AG04450 (cell line): ENCODE results near the gene HSD17B13. TPM values are rescaled to one million over a fixed set of nuclear protein-coding genes. Genes with fewer than 3 reads are reported as not detected.
A peak's percentile ranks its signal among the peaks of the same experiment; 100 is the strongest.
"Not testable (repeated sequence)": the region's sequence is repeated elsewhere in the genome, so short reads cannot be mapped to it uniquely, and the experiment has no call there.

Source experiments
- CTCF ChIA-PET: fragments of 300-600, 350-600 bp; formaldehyde crosslinking; extraction: SDS; loops from one replicate; lab custom pipeline; 2022; ENCODE audit warnings: antibody characterized with exemption, inconsistent platforms; lab: Charles Lee
- POLR2A ChIA-PET: fragments of 350-600 bp; formaldehyde crosslinking; extraction: SDS; loops from one replicate; lab custom pipeline; 2021; ENCODE audit warnings: antibody characterized with exemption, inconsistent platforms; lab: Yijun Ruan, JAX
- DNase-seq: peaks from one replicate; pipeline ENCODE4 v3.0.0-alpha.2; 2011; ENCODE audit warnings: low read depth, low spot score
- H3K27ac ChIP-seq: one replicate; pipeline ENCODE4 v1.5.1; 2012; ENCODE audit warnings: low read depth, low read length, control low read depth
- H3K27me3 ChIP-seq: one replicate; pipeline ENCODE4 v1.6.0; 2012; ENCODE audit warnings: low read length; ENCODE audit not compliant: control insufficient read depth, insufficient read depth
- H3K4me3 ChIP-seq: 2 replicates; pipeline ENCODE4 v1.5.1; 2011; ENCODE audit warnings: mild to moderate bottlenecking, low read depth, low read length, control low read depth
- H3K9me3 ChIP-seq: 2 replicates; pipeline ENCODE4 v1.5.1; 2012; ENCODE audit warnings: low read length; ENCODE audit not compliant: control insufficient read depth, insufficient read depth
- polyA plus RNA-seq: library from polyadenylated mRNA; depleted of rRNA; stranded (reverse); fragments of >200 nt; gene quantifications from 2 replicates; pipeline ENCODE4 v1.2.3, GENCODE V29; 2011
- TF ChIP-seq, protein P1 (sequence below): IDR thresholded peaks from 2 replicates; pipeline ENCODE4 v1.5.1; 2011; ENCODE audit warnings: low read depth, low read length, control low read depth, inconsistent platforms

HSD17B13 gene
- polyA plus RNA-seq, 1 experiment = 0.09 TPM

DNA sequence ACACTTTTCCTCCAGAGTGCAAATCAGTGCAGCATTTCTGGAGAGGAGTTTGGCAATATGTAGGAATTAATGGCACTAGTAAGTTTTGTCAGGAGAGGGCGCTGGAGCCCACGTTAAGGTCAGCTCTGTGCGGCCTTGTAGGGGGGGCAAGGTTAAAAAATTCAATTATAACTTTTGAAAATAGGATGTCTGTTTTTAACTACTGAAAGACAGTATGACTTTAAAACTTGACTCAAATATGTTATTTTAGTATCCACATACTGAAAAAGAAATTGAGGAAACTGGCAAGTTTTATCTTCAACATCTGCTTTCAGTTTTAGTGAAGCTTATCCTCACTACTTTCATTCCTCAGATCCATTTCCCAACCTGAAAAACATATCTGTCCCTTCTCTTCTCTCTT lies 30.9 kb upstream of the HSD17B13 start:
- CTCF ChIA-PET = interaction anchor here (0.5 to 1.7 kb wide), 19 partner anchors 9 to 496 kb away, joined by 3 to 30 read pairs (median 4); partner anchors contain the start of gene HSD17B11
- Histone ChIP-seq H3K27ac (peak overlapping the region; percentile 11), H3K4me3 (no peak overlapping the region), H3K9me3 (no peaks in the 10 kb centered on the region), H3K27me3 (no peaks in the 10 kb centered on the region)
- TF ChIP-seq, protein P1, sequence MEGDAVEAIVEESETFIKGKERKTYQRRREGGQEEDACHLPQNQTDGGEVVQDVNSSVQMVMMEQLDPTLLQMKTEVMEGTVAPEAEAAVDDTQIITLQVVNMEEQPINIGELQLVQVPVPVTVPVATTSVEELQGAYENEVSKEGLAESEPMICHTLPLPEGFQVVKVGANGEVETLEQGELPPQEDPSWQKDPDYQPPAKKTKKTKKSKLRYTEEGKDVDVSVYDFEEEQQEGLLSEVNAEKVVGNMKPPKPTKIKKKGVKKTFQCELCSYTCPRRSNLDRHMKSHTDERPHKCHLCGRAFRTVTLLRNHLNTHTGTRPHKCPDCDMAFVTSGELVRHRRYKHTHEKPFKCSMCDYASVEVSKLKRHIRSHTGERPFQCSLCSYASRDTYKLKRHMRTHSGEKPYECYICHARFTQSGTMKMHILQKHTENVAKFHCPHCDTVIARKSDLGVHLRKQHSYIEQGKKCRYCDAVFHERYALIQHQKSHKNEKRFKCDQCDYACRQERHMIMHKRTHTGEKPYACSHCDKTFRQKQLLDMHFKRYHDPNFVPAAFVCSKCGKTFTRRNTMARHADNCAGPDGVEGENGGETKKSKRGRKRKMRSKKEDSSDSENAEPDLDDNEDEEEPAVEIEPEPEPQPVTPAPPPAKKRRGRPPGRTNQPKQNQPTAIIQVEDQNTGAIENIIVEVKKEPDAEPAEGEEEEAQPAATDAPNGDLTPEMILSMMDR = peak; percentile 73
- peak; percentile 10 for DNase-seq
- POLR2A ChIA-PET = no interaction called here

DNA sequence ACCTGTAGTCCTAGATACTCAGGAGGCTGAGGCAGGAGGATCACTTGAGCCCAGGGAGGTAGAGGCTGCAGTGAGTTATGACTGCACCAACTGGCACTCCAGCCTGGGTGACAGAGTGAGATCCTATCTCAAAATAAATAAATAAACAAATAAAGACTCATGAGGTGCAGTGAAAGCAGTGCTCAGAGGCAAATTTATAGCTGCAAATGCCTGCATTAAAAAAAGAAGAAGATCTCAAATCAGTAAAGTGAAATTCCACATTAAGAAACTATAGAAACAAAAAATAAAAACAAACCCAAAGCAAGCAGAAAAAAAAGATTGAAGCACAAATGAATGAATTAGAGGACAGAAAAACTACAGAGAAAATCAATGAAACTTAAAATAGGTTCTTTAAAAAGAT lies 22.5 kb upstream of the HSD17B13 start:
- DNase-seq = no peak
- TF ChIP-seq, protein P1 = no peak
- Histone ChIP-seq H3K9me3 (peaks cover 4% of the 10 kb centered on the region), H3K4me3 (no peak overlapping the region), H3K27me3 (no peaks in the 10 kb centered on the region), H3K27ac (no peak overlapping the region)
- ChIA-PET CTCF (interaction anchor here (0.7 to 1.7 kb wide), 3 partner anchors 8 to 892 kb away, joined by 3 to 10 read pairs (median 3); no protein-coding TSS in a partner anchor), POLR2A (no interaction called here)

DNA sequence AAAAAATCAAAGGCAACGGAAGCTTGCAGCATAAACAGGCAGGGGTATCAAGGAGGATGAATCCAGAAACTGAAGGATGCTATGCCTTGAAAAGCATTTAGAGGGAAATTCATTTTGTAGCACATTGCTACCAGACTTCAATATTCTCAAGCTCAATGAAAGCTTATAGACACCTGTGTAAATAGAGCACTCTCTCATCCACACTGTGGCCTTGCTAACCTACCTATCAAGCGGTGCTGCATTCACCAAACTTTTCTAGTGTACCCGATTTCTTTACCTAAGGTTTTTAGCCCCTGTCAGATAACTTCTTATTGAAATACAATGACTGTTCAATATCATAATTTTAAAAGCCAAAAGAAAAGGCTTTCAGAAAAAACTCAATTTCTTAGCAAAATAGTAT lies 20.2 kb upstream of the HSD17B13 start:
- H3K27ac ChIP-seq = no peak overlapping the region
- H3K4me3 ChIP-seq = no peak overlapping the region
- TF ChIP-seq, protein P1 = no peak
- ChIA-PET CTCF (interaction anchor here (2.0 kb wide), 1 partner anchor 11 kb away, joined by 6 read pairs; no protein-coding TSS in a partner anchor), POLR2A (no interaction called here)
- DNase-seq = no peak
- H3K9me3 ChIP-seq = peaks cover 4% of the 10 kb centered on the region
- no peaks in the 10 kb centered on the region for H3K27me3 ChIP-seq

DNA sequence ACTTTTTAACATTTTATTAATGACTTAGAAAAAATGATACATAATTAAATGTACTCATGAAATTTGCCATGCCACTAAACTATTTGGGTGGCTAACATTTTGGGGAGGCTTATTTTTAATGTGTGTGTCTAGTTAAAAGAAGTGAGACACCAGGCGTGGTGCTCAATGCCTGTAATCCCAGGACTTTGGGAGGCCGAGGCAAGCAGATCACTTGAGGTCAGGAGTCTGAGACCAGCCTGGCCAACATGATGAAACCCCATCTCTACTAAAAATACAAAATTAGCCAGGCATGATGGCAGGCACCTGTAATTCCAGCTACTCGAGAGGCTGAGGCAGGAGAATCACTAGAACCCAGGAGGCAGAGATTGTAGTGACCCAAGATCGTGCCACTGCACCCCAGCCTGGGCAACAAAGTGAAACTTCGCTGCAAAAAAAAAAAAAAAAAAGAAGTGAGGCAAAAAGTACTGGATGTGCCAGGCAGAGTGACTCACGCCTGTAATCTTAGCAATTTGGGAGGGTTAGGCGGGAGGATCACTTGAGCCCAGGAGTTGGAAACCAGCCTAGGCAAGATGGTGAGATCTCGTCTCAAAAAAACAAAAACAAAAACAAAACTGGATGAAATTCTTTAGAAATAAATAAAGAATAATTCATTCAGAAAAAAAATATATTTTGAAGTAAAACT lies 19.4 kb upstream of the HSD17B13 start:
- CTCF ChIA-PET = interaction anchor here (2.0 kb wide), 1 partner anchor 11 kb away, joined by 6 read pairs; no protein-coding TSS in a partner anchor
- H3K27ac ChIP-seq, H3K9me3 ChIP-seq, H3K27me3 ChIP-seq, POLR2A ChIA-PET, H3K4me3 ChIP-seq, DNase-seq: not testable (repeated sequence)

DNA sequence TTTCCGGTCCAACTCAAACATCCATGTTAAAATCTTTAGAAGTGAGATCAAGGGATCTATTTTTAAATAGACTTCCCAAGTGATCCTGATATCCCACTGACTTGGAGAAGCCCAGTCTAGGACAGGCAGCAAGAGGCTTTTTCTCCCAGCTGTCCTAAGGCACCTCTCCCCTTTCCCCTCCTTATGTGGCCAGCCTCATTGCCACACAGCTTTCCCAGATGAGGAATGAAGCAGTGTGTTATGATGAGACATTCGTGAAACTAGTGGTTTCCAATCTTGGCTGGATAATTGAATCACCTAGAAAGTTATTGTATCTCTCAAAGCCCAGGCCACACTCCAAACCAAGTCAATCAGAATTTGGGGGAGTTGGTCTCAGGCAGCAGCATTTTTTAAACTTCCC lies 16.8 kb upstream of the HSD17B13 start:
- DNase-seq = no peak
- POLR2A ChIA-PET = no interaction called here
- Histone ChIP-seq H3K27ac (no peak overlapping the region), H3K9me3 (no peaks in the 10 kb centered on the region), H3K4me3 (no peak overlapping the region), H3K27me3 (no peaks in the 10 kb centered on the region)
- CTCF ChIA-PET = interaction anchor here (1.6 kb wide), 1 partner anchor 36 kb away, joined by 8 read pairs; no protein-coding TSS in a partner anchor
- TF ChIP-seq, protein P1 = no peak
